RPMI7951 (cell line): ENCODE results near the gene TNKS1BP1. TPM values are rescaled to one million over a fixed set of nuclear protein-coding genes. Genes with fewer than 3 reads are reported as not detected.

Source experiments
- DNase-seq: peaks from one replicate; pipeline ENCODE4 v3.0.0-alpha.2; 2012; ENCODE audit warnings: low read depth
- total RNA-seq: library from RNA; depleted of rRNA; stranded (reverse); fragments of >200 nt; shearing (Covaris generic); gene quantifications from 2 replicates; pipeline ENCODE4 v1.2.3, GENCODE V29; 2014; rRNA removed

Gene TNKS1BP1
- total RNA-seq, 1 experiment from 2014 or later, result 24.8 TPM

DNA sequence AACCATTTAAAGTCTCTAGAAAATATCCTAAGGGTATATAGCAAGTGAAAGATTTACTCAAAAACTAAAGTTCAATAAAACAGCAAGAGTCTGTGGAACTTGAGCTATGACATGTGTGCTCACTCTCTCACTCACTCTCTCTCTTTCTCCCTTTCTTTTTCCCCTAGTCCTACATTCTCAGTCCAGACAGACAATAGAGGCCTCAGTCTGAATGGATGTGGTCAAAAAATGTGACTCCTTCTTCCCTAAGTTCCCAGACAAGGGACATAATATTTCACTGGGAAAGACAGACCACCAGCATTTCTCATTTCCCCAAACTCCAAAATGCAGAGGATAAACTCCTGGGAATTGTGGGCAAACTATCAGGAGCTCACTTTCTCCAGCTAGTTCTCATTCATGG is 70.1 kb downstream of the TNKS1BP1 start:
- DNase-seq, result no peak

DNA sequence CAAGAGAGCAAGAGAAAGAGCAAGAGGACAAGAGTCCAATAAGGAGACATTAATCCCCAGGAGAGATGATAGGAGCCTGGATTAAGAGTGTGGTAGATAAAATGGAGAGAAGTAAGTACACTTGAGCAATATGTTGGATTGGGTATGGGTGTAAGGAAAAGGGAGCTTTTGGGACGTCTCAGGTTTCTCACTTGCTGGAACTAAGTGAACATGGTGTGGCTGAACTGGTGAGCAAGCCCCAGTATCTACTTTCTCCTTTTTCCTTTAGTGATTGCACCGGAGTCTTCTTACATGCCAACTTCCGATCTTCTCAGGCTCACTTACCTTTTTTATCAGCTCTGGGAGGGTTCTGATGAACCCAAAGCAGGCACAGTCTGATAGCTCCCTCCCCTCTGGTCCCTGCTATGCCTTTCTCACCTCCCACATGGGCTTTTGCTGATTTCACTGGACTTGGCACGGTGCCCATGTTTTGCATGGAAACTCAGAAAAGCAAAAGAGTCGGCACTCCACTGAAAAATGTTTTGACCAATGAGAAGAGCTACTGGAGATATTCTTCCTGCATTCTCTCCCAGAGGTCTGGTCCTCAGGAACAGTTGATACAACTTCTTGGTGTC is 73.2 kb downstream of the TNKS1BP1 start:
- peak; percentile 44 for DNase-seq

DNA sequence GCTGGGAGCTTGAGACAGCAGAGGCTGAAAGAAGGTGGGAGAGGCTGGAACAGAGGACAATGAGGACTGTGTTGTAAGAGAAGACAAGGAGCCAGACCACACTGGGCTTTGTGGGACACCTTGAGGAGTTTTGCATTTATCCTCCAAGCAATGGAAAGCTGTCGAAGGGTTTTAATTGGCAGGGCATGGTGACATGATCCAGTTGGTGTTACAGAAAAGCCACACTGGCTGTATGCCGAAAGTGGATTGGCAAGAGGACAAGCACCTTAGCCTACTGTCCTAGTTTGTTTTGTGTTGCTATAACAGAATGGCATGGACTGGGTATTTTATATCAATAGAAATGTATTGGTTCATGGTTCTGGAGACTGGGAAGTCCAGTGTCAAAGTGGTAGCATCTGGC is 73.7 kb downstream of the TNKS1BP1 start:
- DNase-seq, result no peak

Other genes starting within 250 kb of the TNKS1BP1 start
- not detected in 2 replicates for gene LRRC55, start 143.0 kb downstream of the TNKS1BP1 start, total RNA-seq
- gene APLNR, start 87.7 kb downstream of the TNKS1BP1 start, total RNA-seq, result not detected in 2 replicates
- gene SSRP1, start 10.9 kb upstream of the TNKS1BP1 start, total RNA-seq, result 105 and 106 TPM in 2 replicates
- not detected in 2 replicates for gene P2RX3, start 13.4 kb upstream of the TNKS1BP1 start, total RNA-seq
- gene PRG3, start 56.2 kb upstream of the TNKS1BP1 start, total RNA-seq, result not detected in 2 replicates
- gene PRG2, start 65.7 kb upstream of the TNKS1BP1 start, total RNA-seq, result not detected in 2 replicates
- 58.4 and 64.5 TPM in 2 replicates for gene SLC43A3, start 102.2 kb upstream of the TNKS1BP1 start, total RNA-seq
- 0.72 and 0.88 TPM in 2 replicates for gene RTN4RL2, start 135.6 kb upstream of the TNKS1BP1 start, total RNA-seq
- gene SLC43A1, start 190.8 kb upstream of the TNKS1BP1 start, total RNA-seq, result 6.5 and 7.3 TPM in 2 replicates
- gene TIMM10, start 205.8 kb upstream of the TNKS1BP1 start, total RNA-seq, result 83.3 and 89.8 TPM in 2 replicates
- not detected in 2 replicates for gene SMTNL1, start 212.6 kb upstream of the TNKS1BP1 start, total RNA-seq
- 57.7 and 62.9 TPM in 2 replicates for gene UBE2L6, start 242.7 kb upstream of the TNKS1BP1 start, total RNA-seq